T47D (cell line): ENCODE results near the gene ME1.
"Not testable (repeated sequence)": the region's sequence is repeated elsewhere in the genome, so short reads cannot be mapped to it uniquely, and the experiment has no call there.

Experiments used
- DNase-seq, 2 experiments: peaks; one replicate each; pipeline versions ENCODE4 v3.0.0 to v3.0.0-alpha.2; 2011 to 2012; ENCODE audit warnings: low read depth in 1 of 2, low spot score in 1 of 2
- JUND ChIP-seq: IDR thresholded peaks from 2 replicates; pipeline ENCODE4 v1.6.1; 2012; ENCODE audit warnings: low read depth
- in situ Hi-C: cut with HindIII; loops from 2 replicates; pipeline ENCODE4 v1.10.0; 2016; ENCODE audit warnings: low sequenced_read_pairs, low pct_unique_long_range_greater_than_20kb

The ME1 gene

DNA sequence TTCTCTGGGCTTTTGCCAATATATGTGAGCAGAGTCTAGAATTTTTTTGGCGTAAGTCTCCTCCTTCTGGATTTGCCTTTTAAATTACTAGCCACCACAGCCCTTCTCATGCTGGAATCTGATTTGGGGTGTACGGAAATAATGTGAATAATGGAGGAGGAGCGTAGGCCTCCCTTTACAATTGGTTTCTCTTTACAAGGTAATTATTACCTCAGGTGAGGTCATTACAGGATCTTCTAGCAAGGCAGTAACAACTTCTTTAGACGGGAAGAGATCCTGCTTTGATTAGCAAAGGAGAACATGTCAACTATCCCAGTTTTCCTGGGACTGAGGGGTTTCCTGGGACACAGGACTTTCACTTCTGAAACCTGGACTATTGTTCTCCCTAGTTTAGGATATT lies 228.8 kb downstream of the ME1 start:
- DNase-seq: no peak
- TF ChIP-seq JUND: no peak
- in situ Hi-C loops: no loop called here

DNA sequence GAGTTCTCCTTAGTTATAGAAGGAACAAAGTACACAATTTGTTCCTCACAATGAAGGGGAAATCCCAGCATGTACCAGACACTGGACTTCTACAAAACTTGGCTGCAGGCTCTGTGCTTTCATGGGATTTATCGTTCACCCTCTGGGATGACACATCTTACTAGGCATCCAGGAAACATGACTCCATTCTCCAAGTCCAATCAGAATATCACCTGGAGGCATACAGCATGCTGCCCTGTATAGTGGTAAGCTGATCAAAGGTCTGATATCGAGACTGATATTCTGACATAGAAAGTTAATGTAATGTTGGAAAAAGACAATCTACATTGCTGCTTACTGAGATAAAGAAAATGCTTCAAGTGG lies 231.0 kb downstream of the ME1 start:
- in situ Hi-C loops: no loop called here
- no peak for DNase-seq
- TF ChIP-seq JUND: no peak

DNA sequence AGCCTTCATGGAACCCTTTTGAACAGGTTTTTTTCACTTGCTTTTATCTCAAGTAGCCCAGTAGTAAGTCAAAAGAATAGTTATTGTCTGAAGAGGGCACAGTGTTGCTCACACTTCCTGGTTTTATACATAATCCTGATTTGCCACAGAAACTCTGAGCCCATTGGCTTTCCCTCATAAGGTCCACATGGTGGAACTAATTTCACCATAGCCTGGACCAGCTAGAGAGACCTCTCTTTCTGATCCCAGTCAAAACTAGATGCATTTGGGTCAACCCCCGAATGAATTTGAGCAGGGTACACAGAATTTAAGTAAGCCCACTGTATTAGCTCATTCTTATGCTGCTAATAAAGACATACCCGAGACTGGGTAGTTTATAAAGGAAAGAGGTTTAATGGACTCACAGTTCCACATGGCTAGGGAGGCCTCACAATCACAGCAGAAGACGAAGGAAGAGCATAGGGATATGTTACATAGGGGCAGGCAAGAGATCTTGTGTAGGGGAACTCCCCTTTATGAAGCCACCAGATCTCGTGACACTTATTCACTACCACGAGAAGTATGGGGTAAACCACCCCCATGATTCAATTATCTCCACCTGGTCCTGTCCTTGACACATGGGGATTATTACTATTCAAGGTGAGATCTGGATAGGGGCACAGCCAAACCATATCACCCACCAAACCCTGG lies 231.5 kb downstream of the ME1 start:
- no peak for DNase-seq
- in situ Hi-C loops: no loop called here
- no peak for TF ChIP-seq JUND

DNA sequence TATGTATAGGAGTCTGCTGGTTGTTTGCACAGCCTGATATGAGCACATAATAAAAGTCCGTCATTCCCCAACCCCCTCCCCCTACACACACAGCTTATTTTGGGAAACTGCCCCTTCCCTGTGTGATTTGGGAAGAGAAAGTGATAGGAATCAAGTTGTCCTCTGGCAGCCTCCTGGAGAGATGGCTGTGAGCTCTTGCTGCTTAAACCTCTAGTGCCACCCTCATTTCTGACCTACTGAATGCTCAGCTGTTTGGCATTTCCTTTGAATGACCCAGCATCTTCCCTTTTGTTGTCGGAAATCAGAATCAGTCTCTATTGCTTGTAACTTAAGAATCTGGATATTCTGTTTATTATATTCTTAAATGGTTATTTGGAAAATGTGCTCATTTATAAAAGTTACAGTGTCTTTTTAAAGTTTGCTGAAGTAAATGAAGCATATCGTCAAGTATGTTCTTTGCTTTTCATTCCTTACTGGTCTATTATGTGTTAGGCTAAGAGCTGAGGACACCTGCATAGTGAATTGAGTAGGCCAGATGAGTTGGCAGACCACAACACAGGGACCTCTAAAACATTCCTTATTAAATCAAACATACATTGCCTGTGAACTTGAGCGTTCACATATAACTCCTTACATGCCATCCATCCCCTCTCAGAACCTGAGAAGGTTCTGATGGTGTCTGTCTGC lies 232.2 kb downstream of the ME1 start:
- no peak for DNase-seq
- in situ Hi-C loops: no loop called here
- TF ChIP-seq JUND: no peak

DNA sequence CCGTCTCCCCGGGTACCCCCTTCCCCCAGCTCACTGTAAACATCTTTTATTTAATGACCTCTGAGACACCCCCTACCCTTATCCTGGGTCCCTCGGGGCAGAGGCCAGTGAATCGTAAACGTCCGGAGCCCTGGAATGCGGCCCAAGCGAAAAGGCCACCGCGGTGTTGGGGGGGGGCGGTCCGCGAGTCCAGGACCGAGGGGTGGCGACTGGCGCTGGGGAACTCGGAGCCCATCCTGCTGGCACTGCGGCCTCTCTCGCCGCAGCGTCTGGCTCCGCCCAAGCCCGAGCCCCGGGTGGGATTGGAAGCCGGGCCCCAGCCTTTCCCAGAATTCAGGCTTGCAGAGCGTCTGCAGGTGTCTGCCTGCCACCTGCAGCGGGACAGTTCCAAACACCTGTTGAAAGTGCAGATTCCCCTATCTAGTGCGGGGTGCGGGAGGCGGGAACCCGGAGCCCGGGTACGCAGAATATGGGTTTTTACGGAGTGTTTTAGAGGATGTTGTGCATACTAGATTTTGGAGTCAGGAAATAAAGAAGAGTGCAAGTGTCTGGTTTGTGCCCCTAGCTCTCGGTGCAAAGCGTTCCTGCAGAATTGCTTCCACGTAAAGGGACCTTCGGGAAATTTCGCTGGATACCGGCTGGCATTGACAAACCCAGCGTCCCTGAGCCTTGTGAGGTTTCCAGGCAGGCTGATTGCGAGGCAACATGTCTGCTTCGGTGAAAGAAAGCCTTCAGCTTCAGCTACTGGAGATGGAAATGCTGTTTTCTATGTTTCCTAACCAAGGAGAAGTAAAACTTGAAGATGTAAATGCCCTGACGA lies 236.9 kb downstream of the ME1 start:
- in situ Hi-C loops: no loop called here
- DNase-seq: peak; percentile 38 to 56
- no peak for TF ChIP-seq JUND

DNA sequence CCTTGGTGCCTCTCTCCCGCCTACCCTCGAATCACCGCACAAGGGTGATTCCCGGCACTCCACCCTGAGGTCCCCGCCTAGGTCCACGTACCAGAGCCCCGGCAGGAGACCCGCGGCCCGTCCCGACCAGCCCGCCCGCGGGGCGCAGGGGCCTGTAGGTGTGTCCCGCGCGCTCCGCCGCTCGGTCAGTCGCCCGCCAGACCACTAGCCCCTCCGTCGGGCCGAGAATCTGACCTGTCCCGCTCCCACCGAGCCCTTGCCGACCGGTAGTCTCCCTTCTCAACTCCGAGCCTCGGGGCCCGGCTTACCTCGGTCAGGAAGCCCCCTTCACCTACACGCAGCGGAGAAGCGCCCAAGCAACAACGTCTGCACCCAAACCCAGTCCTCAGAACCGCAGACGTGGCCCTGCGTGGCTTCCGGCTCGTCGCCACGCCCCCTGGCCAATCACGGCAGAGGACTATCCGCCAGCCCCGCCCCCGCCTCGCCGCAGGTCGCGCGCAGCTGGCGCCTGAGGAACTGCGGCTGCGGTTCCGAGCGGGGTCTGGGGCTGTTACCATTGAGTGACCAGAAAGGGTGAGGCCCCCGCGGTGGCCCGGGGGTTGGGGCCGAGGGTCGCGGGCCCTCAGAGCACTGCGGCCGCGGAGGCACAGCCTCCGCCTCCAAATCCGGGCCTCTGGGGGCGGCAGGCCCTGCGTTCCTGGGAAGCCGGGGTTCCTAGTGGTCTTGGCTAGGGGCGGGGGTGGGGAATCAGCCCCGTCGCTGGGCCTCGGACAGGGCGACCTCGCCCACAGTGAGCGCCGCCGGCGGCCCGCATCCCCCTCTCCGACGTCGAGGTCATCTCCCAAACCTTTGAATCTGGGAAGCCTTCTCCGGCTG lies 237.7 kb downstream of the ME1 start, which contains the start of the genes PGM3 and RWDD2A:
Gene PGM3, minus strand, starts transcription at position 395 of the 876 bp plus-strand sequence. CDS start 2,253 bp downstream, outside the sequence.
Gene RWDD2A, plus strand, starts transcription at position 487 of the 876 bp plus-strand sequence. CDS start 1,095 bp downstream, outside the sequence.
- TF ChIP-seq JUND: no peak
- in situ Hi-C loops: no loop called here
- peak; percentile 85 to 95 for DNase-seq

DNA sequence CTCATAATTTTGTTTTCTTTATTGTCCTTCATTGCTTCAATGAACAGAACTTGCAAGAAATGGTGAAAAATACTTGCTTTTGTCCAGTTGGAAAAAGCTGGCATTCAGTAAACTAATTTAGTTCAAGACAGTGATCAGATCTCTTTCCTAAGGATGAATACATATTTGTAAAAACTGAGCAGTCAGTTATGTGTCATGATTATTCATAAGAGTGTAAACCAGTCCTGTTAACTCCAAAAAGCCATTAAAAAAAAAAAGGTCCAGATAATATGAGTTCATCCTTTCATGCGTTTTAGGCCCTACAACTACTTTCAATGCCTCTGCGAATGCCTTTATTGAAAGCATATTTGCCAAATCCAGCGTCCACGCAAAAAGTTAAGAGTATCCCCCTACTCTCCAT lies 238.4 kb downstream of the ME1 start:
- in situ Hi-C loops: no loop called here
- TF ChIP-seq JUND: no peak
- DNase-seq: no peak

DNA sequence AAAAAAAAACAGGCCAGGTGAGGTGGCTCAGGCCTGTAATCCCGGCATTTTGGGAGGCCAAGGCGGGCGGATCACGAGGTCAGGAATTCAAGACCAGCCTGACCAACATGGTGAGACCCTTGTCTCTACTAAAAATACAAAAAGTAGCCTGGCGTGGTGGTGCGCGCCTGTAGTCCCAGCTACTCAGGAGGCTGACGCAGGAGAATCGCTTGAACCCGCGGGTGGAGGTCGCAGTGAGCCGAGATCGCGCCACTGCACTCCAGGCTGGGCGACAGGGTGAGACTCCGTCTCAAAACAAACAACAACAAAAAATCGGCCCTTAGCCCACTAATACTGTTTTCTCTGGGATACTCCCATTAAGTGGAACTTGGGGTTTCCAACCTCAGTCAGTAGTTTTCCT lies 238.9 kb downstream of the ME1 start:
- in situ Hi-C loops: not testable (repeated sequence)

DNA sequence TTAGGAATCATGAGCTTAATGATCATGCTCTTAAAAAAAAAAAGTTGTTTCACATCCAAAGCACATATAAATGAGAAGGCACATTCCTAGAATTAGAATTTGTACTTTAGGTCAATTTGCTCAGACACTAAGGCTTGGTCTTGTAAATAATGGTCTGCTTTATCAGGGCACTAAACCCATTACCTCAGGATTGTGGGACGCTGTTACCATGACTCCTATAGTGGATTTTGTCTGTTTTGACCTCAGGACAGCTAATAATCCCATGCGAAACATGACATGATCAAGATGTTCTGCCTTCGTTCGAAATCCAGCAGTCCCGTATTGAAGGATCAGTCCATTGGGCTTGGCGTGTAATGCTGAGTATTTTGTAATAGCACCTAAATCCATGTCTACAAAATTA lies 240.2 kb downstream of the ME1 start:
- DNase-seq: no peak
- in situ Hi-C loops: no loop called here
- no peak for TF ChIP-seq JUND

More for the DNA sequence above, 238.9 kb downstream of the ME1 start:
- DNase-seq: not testable (repeated sequence)

DNA sequence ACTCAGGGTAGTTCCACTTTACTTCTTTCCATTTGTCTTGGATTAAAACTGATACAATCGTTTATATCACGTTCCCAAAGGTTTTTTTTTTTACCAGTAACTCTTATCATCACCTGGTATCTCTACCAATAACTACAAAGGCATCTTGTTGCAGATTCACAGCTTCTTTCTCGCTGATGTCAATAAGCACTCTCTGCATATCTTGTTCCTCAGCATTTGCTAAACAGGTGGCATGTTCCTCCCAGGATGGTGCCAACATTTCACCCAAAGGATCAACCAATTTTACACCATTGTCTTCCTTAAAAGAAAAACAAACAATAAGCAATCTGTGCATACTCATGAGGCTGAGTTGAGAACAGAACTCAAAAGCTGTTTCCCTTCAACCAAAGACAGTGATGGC lies 242.3 kb downstream of the ME1 start:
- in situ Hi-C loops: no loop called here
- DNase-seq: no peak
- TF ChIP-seq JUND: no peak

DNA sequence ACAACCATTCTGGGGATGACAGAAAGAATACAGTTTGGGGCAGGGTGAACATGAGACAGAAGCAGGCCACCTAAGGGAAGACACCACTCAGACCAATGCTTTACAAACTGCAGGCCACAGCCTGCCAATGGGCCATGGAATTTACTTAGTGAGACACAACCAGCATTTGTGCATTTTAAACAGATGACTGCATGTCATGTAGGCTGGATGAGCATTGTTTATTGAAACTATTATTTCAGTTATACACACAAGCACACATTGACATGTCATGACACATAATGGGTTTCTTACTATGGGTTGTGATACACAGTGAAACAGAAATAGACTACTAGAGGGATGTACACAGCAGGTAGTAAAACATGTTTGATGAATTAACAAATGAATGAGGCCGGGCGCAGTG lies 245.8 kb downstream of the ME1 start:
- TF ChIP-seq JUND: no peak
- in situ Hi-C loops: no loop called here
- no peak for DNase-seq

DNA sequence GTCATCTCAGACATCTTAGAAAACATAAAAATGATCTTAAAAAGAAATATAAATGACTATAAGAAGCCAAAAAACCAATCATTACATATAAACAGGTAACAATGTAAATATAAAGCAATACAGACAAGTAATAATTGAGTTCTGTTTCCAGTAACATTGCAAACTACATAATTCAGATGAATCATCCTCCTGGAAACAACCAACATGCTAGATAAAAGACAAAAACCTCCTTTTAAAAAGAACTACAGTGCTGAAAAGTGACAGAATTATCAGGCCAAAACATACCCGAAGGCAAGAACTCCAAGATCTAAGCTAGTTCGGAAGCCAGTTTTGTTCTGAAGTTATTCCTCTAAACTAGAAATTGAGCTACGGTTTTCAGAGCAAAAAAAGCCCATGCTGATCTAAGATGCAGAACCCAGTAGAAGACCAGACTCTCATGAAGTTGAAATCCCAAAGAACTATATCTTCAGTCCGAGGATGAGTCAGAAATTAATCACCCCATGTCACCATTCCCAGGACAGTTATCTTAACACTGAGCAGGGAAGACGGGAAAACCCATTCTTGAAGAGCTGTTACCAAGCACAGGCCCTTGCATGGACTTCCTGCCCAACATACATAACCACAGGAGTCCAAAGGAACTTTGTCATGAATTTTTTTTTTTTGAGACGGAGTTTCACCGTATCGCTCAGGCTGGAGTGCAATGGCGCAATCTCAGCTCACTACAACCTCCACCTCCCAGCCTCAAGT lies 247.6 kb downstream of the ME1 start:
- no peak for DNase-seq
- TF ChIP-seq JUND: no peak
- in situ Hi-C loops: no loop called here
